ENCODE data around the gene DPH6. TPM values are rescaled to one million over a fixed set of nuclear protein-coding genes. Genes with fewer than 3 reads are reported as not detected.

DPH6 gene
- total and polyA plus RNA-seq, 4 donors: 3.4 to 14.3 (median 10.4) TPM

DNA sequence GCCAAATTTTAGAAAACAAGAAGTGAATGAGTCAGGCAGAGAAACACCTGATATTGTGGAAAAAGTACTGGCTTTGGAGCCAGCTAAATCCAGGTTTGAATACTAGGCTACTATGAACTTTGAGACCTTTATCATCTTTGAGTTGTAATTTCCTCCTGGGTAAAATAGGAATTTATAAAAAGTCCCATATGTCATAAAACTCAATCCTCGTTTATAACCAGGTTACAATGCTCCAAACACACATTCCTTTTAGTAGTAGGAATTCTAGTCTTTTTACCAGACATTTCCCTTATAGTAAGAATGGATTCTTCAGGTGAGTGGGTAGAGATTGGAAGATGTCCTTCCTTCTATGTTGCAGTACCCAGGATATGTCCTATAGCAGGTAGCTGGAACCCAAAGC is 16.7 kb upstream of the DPH6 start:
- no peak overlapping the region for H3K27ac ChIP-seq (ENCODE audit: low read depth in 1 of 2, low read length in 2 of 2)
- H3K9me3 ChIP-seq (ENCODE audit: control insufficient read depth in 4 of 4, low read length in 3 of 4): no peaks in the 10 kb centered on the region
- no peak for DNase-seq (ENCODE audit: low spot score)
- TF ChIP-seq RAD21 (IDR thresholded peaks at IDR 0.05) (no peak), JUND (IDR thresholded peaks at IDR 0.05) (no peak), SP1 (IDR thresholded peaks at IDR 0.05) (no peak)
- TF ChIP-seq, protein P1, sequence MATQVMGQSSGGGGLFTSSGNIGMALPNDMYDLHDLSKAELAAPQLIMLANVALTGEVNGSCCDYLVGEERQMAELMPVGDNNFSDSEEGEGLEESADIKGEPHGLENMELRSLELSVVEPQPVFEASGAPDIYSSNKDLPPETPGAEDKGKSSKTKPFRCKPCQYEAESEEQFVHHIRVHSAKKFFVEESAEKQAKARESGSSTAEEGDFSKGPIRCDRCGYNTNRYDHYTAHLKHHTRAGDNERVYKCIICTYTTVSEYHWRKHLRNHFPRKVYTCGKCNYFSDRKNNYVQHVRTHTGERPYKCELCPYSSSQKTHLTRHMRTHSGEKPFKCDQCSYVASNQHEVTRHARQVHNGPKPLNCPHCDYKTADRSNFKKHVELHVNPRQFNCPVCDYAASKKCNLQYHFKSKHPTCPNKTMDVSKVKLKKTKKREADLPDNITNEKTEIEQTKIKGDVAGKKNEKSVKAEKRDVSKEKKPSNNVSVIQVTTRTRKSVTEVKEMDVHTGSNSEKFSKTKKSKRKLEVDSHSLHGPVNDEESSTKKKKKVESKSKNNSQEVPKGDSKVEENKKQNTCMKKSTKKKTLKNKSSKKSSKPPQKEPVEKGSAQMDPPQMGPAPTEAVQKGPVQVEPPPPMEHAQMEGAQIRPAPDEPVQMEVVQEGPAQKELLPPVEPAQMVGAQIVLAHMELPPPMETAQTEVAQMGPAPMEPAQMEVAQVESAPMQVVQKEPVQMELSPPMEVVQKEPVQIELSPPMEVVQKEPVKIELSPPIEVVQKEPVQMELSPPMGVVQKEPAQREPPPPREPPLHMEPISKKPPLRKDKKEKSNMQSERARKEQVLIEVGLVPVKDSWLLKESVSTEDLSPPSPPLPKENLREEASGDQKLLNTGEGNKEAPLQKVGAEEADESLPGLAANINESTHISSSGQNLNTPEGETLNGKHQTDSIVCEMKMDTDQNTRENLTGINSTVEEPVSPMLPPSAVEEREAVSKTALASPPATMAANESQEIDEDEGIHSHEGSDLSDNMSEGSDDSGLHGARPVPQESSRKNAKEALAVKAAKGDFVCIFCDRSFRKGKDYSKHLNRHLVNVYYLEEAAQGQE (IDR thresholded peaks at IDR 0.05): no peak
- H3K27me3 ChIP-seq (ENCODE audit: control insufficient read depth in 4 of 4, insufficient read depth in 4 of 4, low read length in 3 of 4): no peaks in the 10 kb centered on the region
- WGBS: 88% methylated on average over 1 of the region's 1 CpG
- no peaks in the 10 kb centered on the region for H3K36me3 ChIP-seq (ENCODE audit: control insufficient read depth in 4 of 4, insufficient read depth in 3 of 4, low read depth in 1 of 4, low read length in 3 of 4)
- H3K9ac ChIP-seq (ENCODE audit: low read depth in 1 of 2, low read length in 2 of 2): no peak overlapping the region
- peaks cover 0 to 4% (median 1%) of the 10 kb centered on the region in 4 donors for H3K4me1 ChIP-seq (ENCODE audit: control insufficient read depth in 4 of 4, insufficient read depth in 4 of 4, low read length in 3 of 4)
- H3K4me3 ChIP-seq (ENCODE audit: low read depth in 1 of 3, low read length in 3 of 3): no peak overlapping the region

GRCh38 chr15:35561308-35561707 is 15.3 kb upstream of the DPH6 start:
- Histone ChIP-seq H3K4me1 (ENCODE audit: control insufficient read depth in 4 of 4, insufficient read depth in 4 of 4, low read length in 3 of 4) (peaks cover 0 to 4% (median 1%) of the 10 kb centered on the region in 4 donors), H3K9ac (ENCODE audit: low read depth in 1 of 2, low read length in 2 of 2) (no peak overlapping the region), H3K27me3 (ENCODE audit: control insufficient read depth in 4 of 4, insufficient read depth in 4 of 4, low read length in 3 of 4) (no peaks in the 10 kb centered on the region), H3K9me3 (ENCODE audit: control insufficient read depth in 4 of 4, low read length in 3 of 4) (no peaks in the 10 kb centered on the region), H3K27ac (ENCODE audit: low read depth in 1 of 2, low read length in 2 of 2) (no peak overlapping the region), H3K36me3 (ENCODE audit: control insufficient read depth in 4 of 4, insufficient read depth in 3 of 4, low read depth in 1 of 4, low read length in 3 of 4) (no peaks in the 10 kb centered on the region), H3K4me3 (ENCODE audit: low read depth in 1 of 3, low read length in 3 of 3) (no peak overlapping the region)
- no peak for DNase-seq (ENCODE audit: low spot score)
- WGBS: 97% methylated on average over 1 of the region's 1 CpG
- TF ChIP-seq FOXA1 (IDR thresholded peaks at IDR 0.05) (no peak), JUND (IDR thresholded peaks at IDR 0.05) (no peak), RAD21 (IDR thresholded peaks at IDR 0.05) (no peak)
- TF ChIP-seq, protein P1 (IDR thresholded peaks at IDR 0.05): no peak

DNA sequence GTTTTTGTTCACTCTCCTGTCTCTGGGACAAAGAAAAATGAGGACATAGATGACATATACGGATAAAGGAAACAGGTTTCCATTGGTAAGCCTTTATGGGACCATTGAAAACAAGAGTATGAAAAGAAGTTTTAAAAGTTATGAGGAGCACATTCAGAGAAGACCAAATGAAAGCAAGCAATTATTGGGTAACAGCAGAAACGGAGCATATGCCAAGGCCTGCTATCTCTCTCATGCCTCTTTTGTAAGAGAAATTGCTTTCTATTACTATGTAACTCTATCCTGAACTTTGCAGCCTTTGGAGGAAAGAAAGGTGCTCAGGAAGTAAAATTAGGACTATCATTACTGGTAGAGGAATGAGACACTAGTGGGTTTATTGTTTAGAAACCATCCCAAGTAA is 14.9 kb upstream of the DPH6 start:
- peaks cover 0 to 4% (median 1%) of the 10 kb centered on the region in 4 donors for H3K4me1 ChIP-seq (ENCODE audit: control insufficient read depth in 4 of 4, insufficient read depth in 4 of 4, low read length in 3 of 4)
- no peaks in the 10 kb centered on the region for H3K36me3 ChIP-seq (ENCODE audit: control insufficient read depth in 4 of 4, insufficient read depth in 3 of 4, low read depth in 1 of 4, low read length in 3 of 4)
- H3K27ac ChIP-seq (ENCODE audit: low read depth in 1 of 2, low read length in 2 of 2): no peak overlapping the region
- no peaks in the 10 kb centered on the region for H3K9me3 ChIP-seq (ENCODE audit: control insufficient read depth in 4 of 4, low read length in 3 of 4)
- DNase-seq (ENCODE audit: low spot score): no peak
- H3K27me3 ChIP-seq (ENCODE audit: control insufficient read depth in 4 of 4, insufficient read depth in 4 of 4, low read length in 3 of 4): no peaks in the 10 kb centered on the region
- H3K4me3 ChIP-seq (ENCODE audit: low read depth in 1 of 3, low read length in 3 of 3): no peak overlapping the region
- 64% methylated on average over 2 of the region's 2 CpGs for WGBS
- H3K9ac ChIP-seq (ENCODE audit: low read depth in 1 of 2, low read length in 2 of 2): no peak overlapping the region
- TF ChIP-seq RXRA (IDR thresholded peaks at IDR 0.05): peak in 1 of 2 donors; percentile 26
- peak; percentile 33 to 47 for TF ChIP-seq HNF4A (conservative IDR thresholded peaks at IDR 0.05)
- peak; percentile 28 for TF ChIP-seq SP1 (IDR thresholded peaks at IDR 0.05)
- TF ChIP-seq, protein P2, sequence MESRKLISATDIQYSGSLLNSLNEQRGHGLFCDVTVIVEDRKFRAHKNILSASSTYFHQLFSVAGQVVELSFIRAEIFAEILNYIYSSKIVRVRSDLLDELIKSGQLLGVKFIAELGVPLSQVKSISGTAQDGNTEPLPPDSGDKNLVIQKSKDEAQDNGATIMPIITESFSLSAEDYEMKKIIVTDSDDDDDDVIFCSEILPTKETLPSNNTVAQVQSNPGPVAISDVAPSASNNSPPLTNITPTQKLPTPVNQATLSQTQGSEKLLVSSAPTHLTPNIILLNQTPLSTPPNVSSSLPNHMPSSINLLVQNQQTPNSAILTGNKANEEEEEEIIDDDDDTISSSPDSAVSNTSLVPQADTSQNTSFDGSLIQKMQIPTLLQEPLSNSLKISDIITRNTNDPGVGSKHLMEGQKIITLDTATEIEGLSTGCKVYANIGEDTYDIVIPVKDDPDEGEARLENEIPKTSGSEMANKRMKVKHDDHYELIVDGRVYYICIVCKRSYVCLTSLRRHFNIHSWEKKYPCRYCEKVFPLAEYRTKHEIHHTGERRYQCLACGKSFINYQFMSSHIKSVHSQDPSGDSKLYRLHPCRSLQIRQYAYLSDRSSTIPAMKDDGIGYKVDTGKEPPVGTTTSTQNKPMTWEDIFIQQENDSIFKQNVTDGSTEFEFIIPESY (IDR thresholded peaks at IDR 0.05): no peak
- TF ChIP-seq JUND (IDR thresholded peaks at IDR 0.05): peak in 1 of 2 donors; percentile 18
- TF ChIP-seq, protein P3, sequence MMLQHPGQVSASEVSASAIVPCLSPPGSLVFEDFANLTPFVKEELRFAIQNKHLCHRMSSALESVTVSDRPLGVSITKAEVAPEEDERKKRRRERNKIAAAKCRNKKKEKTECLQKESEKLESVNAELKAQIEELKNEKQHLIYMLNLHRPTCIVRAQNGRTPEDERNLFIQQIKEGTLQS (IDR thresholded peaks at IDR 0.05): no peak
- TF ChIP-seq HNF4G (IDR thresholded peaks at IDR 0.05): no peak
- TF ChIP-seq MAX (IDR thresholded peaks at IDR 0.05): no peak
- TF ChIP-seq, protein P4, sequence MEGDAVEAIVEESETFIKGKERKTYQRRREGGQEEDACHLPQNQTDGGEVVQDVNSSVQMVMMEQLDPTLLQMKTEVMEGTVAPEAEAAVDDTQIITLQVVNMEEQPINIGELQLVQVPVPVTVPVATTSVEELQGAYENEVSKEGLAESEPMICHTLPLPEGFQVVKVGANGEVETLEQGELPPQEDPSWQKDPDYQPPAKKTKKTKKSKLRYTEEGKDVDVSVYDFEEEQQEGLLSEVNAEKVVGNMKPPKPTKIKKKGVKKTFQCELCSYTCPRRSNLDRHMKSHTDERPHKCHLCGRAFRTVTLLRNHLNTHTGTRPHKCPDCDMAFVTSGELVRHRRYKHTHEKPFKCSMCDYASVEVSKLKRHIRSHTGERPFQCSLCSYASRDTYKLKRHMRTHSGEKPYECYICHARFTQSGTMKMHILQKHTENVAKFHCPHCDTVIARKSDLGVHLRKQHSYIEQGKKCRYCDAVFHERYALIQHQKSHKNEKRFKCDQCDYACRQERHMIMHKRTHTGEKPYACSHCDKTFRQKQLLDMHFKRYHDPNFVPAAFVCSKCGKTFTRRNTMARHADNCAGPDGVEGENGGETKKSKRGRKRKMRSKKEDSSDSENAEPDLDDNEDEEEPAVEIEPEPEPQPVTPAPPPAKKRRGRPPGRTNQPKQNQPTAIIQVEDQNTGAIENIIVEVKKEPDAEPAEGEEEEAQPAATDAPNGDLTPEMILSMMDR (IDR thresholded peaks at IDR 0.05; ENCODE audit: low read depth, low read length, missing input control): no peak
- no peak for TF ChIP-seq TAF1 (conservative IDR thresholded peaks at IDR 0.05)
